NCI-H2227 (cell line): ENCODE measurements around the gene WDR76.

Experiments used
- DNase-seq: peaks from one replicate; lab custom pipeline; 2025; ENCODE audit not compliant: unreplicated experiment; lab: John Stamatoyannopoulos, UW

The WDR76 gene

DNA sequence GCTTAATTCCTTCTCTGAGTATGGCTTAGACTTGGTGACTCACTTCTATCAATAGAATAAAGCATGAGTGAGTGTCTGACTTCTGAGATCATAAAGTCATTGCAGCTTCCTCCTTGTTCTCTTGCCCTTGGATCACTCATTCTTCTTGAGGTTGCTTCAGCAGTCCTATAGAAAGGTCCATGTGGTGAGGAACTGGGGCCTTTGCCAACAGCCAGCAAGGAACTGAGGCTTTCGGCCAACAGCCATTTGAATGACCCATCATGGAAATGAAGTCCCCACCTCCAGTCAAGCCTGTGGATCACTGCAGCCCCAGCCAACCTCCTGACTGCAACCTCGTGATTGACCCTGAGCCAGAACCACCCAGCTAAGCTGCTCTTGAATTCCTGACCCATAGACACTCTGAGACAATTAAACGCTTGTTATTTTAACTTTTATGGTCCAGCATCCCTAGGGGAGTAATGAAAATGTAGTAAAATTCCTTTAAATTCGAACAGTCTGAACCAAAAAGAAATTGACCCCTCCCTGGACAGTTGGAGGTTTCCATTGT, 84.5 kb downstream of the WDR76 start:
- DNase-seq, result no peak

DNA sequence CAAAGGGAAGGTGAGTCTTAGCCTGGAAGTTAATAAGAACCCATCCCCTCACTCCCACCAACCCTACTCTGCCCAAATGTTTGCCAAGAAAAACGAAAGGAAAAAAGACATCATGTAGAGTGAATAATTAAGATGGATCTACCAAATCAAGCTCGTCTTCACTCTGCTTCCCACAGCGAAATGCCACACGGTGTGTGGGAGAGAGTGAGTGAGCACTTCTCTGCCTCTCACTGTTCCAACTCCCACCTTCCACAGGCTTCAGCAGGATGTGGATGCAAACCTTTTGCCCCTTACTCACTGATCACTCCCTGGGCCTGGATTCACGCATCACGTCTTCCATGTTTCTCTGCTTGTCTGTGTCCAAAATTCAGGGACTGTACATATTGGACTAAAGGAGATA, 85.4 kb downstream of the WDR76 start:
- no peak for DNase-seq

DNA sequence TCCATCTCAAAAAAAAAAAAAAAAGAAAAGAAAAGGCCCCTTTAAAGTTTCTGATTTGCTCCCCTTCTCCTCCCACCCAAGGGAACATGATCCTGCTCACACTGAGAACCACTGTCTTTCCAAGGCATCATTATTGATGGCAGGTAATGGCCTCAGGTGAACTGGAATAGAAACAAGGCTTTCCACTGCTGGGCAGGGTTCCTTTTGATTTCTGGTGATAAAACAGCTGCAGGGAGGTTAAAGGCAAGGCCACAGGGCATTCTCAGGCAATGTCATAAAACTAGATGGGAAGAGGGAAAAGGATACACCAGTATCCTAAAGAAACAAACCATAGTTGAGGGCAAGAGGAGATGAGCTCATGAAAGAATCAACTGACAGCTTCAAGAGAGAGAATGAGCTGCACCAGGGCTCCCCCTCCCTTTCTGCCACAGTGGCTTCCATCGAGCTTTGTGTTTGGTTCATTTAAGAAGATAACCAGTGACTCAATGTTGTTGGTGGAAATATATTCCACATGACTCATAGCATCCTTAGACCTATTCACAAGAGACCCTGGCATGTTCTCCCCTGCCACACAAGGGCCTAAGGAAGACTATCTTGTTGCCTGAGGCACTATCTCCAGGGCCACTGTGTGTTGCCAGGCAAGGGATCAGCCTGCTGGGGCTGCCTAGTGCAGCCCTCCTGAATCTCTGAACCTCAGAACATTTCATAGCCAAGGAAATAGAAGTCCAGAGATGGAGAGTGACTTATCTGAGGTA, 86.4 kb downstream of the WDR76 start:
- DNase-seq, result no peak

DNA sequence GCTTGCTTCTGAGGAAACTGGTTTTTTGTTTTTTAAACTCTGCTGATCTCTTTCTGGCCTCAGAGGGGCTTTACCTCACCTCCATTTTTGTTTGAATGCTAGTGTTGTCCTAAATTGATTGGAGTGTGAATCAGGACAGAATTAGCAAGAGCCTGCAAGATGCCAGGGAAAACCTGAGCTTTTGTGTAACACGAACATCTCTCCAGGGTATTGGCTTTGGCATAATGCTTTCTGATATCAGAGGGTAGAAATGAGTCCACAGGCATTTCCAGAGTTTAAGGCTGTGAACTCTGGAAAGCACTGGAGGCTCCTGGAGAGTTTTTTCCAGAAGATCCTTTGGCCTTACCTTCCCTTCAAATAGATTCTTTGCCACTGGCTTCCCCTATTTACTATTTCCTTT, 87.1 kb downstream of the WDR76 start:
- no peak for DNase-seq

DNA sequence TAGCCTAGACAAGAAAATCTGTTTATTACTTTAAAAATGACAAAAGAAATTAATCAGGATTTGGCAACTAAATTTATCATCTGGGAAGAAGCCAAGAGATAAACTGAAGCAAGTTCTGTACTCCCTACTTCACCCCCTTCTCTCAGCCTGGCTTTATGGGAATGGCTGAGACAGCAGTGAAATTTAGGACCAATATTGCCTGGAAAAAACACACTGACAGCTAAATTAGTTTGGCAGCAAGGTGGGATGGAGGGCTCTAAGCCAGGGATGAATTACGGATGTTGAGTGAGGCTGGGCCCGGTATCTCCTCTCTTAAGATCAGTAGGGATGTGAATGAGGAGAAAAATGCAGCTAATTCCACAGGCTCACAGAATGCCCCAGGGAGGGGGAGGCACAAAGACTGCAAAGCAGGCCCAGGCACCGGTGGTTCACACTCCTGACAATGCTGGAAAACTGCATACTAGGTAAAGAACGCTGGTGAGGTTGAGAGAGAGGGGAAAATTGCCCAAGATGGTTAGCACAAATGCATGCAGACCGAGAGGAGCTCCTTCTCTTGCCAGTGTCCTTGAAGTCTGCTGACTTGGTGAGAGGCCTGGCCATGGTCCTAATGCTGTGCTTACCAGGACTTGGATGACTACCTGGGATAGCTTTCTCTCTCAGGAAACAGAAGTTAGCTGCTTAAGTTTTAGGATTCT, 89.0 kb downstream of the WDR76 start:
- no peak for DNase-seq

DNA sequence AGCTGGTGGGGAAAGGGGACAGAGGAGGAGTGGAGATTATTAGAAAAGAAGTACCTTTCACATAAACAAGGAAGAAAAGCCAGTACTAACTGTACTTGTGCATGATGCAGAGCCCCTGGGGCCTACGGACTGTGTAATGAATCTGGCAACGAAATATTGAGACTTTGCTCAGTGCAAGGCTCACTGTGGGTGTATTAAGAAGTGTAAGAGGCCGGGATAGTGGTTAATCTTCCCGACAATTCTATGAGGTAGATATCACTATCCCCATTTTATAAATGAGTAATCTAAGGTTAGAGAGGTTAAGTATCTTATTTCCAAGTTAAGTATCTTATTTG, 89.5 kb downstream of the WDR76 start:
- DNase-seq, result no peak
